Activated B cell treated with CpG ODN at 0.5 μM for 24 hours (primary cell): ENCODE results near the gene BCAS1. TPM values are rescaled to one million over a fixed set of nuclear protein-coding genes. Genes with fewer than 3 reads are reported as not detected.

Source experiments
- ATAC-seq: fragments of 200-7000 bp; cut with Tn5 transposase; one replicate; pipeline ENCODE4 v1.10.0; 2021; ENCODE audit warnings: low read depth, mild to moderate bottlenecking, moderate library complexity
- CTCF ChIA-PET: fragments of 350-600 bp; sonication (Branson Sonifier 250); formaldehyde crosslinking; loops from one replicate; lab custom pipeline; 2021; ENCODE audit warnings: antibody characterized with exemption; lab: Charles Lee
- POLR2A ChIA-PET: fragments of 350-600 bp; sonication (Branson Sonifier 250); formaldehyde crosslinking; loops from one replicate; lab custom pipeline; 2021; ENCODE audit warnings: antibody characterized with exemption; lab: Charles Lee
- DNase-seq: peaks from one replicate; pipeline ENCODE4 v3.0.0; 2022
- H3K27ac Mint-ChIP-seq: one replicate; pipeline ENCODE4 v1.8.0; 2020; ENCODE audit warnings: mixed read lengths
- H3K27me3 Mint-ChIP-seq: one replicate; pipeline ENCODE4 v1.8.0; 2021; ENCODE audit warnings: mixed read lengths
- H3K36me3 Mint-ChIP-seq: one replicate; pipeline ENCODE4 v1.8.0; 2021; ENCODE audit warnings: low read depth, mixed read lengths
- H3K4me1 Mint-ChIP-seq: one replicate; pipeline ENCODE4 v1.8.0; 2021; ENCODE audit warnings: mixed read lengths
- H3K4me3 Mint-ChIP-seq: one replicate; pipeline ENCODE4 v1.8.0; 2020; ENCODE audit warnings: mild to moderate bottlenecking, mixed read lengths
- H3K9me3 Mint-ChIP-seq: one replicate; pipeline ENCODE4 v1.8.0; 2020; ENCODE audit warnings: mixed read lengths
- CTCF ChIP-seq: fragments of 200-600 bp; IDR thresholded peaks from one replicate; pipeline ENCODE4 v1.8.0; 2022; ENCODE audit warnings: antibody characterized with exemption, mild to moderate bottlenecking
- intact Hi-C: fragments of 100-400 bp; cut with micrococcal nuclease; formaldehyde crosslinking; loops from one replicate; pipeline ENCODE4 v1.15.1; 2024
- total RNA-seq: library from RNA; stranded (reverse); gene quantifications from 2 replicates; pipeline ENCODE4 v1.2.3, GENCODE V29; 2022

BCAS1 gene
- total RNA-seq, 1 donor from 2014 or later, result 1.7 TPM

DNA sequence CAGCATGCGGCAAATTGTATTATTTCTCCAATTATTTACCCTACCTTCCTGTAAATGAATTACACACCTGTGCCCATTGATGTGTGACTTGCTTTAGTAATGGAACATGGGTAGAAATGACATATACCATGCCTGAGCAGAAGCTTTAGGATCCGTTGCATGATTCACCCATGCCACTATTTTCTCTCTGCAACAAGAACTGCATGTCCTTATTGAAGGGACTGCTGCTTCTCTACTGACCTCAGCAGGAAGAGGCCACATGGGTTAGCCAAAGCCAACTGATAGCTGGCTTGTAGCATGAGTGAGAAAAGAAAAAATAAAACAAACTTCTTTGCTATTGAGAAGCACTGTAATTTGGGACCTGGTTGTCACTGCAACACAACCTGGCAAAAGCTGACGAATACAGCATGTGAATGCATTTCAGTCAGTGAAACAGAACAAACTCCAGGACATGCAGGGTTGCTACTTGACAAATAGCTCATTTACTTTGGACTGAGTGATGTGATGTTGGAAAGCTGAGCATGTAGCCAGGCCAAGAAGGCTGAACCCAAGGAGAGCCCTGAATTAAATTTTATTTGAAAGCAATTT lies 99.2 kb downstream of the BCAS1 start:
- ChIA-PET POLR2A (no interaction called here), CTCF (no interaction called here)
- ATAC-seq (no peak), DNase-seq (no peak)
- H3K4me1 Mint-ChIP-seq, result no peaks in the 10 kb centered on the region
- peaks cover 2% of the 10 kb centered on the region for H3K27me3 Mint-ChIP-seq
- no peak overlapping the region for H3K27ac Mint-ChIP-seq
- H3K4me3 Mint-ChIP-seq, result no peak overlapping the region
- H3K9me3 Mint-ChIP-seq, result peaks cover 7% of the 10 kb centered on the region
- no peak for TF ChIP-seq CTCF
- intact Hi-C loops, result no loop called here
- H3K36me3 Mint-ChIP-seq, result no peaks in the 10 kb centered on the region

DNA sequence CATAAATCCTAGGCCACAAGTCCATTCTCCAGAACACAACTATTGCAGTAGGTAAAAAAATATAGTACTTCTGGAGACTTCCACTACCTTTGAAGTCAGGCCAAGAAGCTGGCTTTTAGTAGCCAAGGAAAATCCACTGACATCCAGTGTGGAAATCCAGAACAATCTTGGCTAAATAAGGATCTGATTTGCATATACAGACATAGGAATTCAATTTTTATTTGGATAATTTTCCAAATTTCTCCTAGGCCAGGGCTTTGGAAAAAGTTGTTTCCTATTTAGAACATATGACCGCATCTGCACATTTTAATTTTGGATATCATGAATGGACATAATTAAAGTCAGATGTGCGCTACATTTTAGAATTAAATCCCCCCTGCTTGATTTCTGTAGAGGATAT lies 100.2 kb downstream of the BCAS1 start:
- no peaks in the 10 kb centered on the region for H3K4me1 Mint-ChIP-seq
- CTCF ChIA-PET, result no interaction called here
- POLR2A ChIA-PET, result no interaction called here
- intact Hi-C loops, result no loop called here
- no peak overlapping the region for H3K27ac Mint-ChIP-seq
- TF ChIP-seq CTCF, result no peak
- H3K4me3 Mint-ChIP-seq, result no peak overlapping the region
- peaks cover 3% of the 10 kb centered on the region for H3K27me3 Mint-ChIP-seq
- DNase-seq (no peak), ATAC-seq (no peak)
- no peaks in the 10 kb centered on the region for H3K36me3 Mint-ChIP-seq
- H3K9me3 Mint-ChIP-seq, result peaks cover 7% of the 10 kb centered on the region

- Mint-ChIP-seq H3K9me3 (no peaks in the 10 kb centered on the region), H3K4me3 (no peak overlapping the region), H3K27ac (no peak overlapping the region), H3K36me3 (no peaks in the 10 kb centered on the region), H3K4me1 (no peaks in the 10 kb centered on the region), H3K27me3 (peaks cover 9% of the 10 kb centered on the region)
- ChIA-PET POLR2A (no interaction called here), CTCF (no interaction called here)
- ATAC-seq, result no peak
- DNase-seq, result no peak
- TF ChIP-seq CTCF, result no peak
- intact Hi-C loops, result no loop called here
These were observed 102.9 kb downstream of the BCAS1 start for GRCh38 chr20:53967527-53967926.

DNA sequence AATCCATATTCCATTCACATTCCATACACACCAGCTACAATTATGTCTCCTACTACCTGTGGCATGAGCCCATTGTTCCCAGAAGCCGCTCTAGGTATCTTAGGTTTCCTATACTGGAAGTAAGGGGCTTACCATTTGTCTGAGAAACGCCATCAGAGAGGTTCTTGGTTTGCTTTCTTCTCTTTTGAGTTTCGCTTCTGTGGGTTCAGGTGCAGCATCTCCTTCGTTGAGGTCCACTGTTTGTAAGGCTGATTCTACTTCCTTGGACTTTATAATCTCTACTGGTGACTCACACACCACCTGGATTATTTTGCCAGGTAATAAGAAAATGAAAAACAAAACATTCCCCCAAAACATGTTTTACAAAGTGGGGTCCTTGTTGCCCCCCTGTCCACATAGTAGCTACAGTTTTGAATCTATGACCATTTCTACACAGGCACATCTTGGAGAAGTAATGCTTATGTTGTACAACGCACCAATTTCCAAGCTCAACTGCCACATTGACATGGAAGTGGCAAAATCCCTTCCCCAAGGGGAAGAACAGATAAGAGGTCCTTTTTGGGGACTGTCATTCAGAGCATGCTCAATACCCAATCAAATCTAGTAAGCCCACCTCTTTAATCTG lies 103.5 kb downstream of the BCAS1 start:
- ChIA-PET POLR2A (no interaction called here), CTCF (no interaction called here)
- Mint-ChIP-seq H3K27ac (no peak overlapping the region), H3K4me1 (no peaks in the 10 kb centered on the region), H3K36me3 (no peaks in the 10 kb centered on the region), H3K4me3 (no peak overlapping the region), H3K9me3 (no peaks in the 10 kb centered on the region), H3K27me3 (peaks cover 9% of the 10 kb centered on the region)
- intact Hi-C loops, result no loop called here
- TF ChIP-seq CTCF, result no peak
- DNase-seq, result no peak
- ATAC-seq, result no peak

DNA sequence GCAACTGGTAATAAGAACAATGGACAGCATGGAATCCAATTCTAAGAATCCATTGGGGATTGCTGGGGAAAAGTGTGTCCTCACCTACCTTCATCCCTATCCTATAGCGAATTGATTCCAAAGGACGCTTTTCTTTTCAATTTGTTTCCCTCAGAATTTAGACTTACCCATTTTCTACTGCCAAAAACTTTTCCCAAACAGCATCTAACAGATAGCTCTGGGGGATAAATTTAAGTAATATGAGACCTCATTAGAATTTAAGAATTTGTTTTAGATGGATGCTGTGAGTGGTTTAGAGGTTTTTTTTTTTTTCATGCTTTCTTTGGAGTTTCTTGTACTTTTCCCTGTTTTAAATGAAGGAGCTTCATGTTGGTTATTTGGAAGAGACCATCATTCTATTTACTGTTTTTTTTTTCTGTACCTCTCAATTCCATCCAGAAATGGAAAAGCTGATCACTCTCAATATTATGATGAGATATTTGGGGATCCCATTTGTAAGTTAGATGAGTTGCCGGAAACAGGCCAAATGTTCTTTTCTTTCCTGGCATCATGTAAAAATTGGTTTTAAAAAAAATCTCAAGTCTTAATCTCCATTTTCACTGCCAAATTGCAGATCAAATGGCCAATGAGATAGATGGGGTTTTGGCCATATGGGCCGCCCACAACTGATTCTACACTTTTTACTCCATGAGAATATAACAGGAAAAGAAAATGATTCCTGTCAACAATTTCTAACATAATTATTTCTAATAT lies 105.7 kb downstream of the BCAS1 start:
- no peak for ATAC-seq
- Mint-ChIP-seq H3K9me3 (no peaks in the 10 kb centered on the region), H3K36me3 (no peaks in the 10 kb centered on the region), H3K27me3 (peaks cover 14% of the 10 kb centered on the region), H3K4me3 (no peak overlapping the region), H3K4me1 (no peaks in the 10 kb centered on the region), H3K27ac (no peak overlapping the region)
- POLR2A ChIA-PET, result no interaction called here
- no peak for DNase-seq
- intact Hi-C loops, result no loop called here
- CTCF ChIA-PET, result no interaction called here
- TF ChIP-seq CTCF, result no peak
